ENCODE results near the gene GIMAP2. TPM values are rescaled to one million over a fixed set of nuclear protein-coding genes. Genes with fewer than 3 reads are reported as not detected.

GIMAP2 gene
- total and polyA plus RNA-seq, 9 of the 15 experiments (the other 6 are each of a cell fraction or from before 2014, with no cell fraction given): 0.37 to 1.8 (median 1.2) TPM

DNA sequence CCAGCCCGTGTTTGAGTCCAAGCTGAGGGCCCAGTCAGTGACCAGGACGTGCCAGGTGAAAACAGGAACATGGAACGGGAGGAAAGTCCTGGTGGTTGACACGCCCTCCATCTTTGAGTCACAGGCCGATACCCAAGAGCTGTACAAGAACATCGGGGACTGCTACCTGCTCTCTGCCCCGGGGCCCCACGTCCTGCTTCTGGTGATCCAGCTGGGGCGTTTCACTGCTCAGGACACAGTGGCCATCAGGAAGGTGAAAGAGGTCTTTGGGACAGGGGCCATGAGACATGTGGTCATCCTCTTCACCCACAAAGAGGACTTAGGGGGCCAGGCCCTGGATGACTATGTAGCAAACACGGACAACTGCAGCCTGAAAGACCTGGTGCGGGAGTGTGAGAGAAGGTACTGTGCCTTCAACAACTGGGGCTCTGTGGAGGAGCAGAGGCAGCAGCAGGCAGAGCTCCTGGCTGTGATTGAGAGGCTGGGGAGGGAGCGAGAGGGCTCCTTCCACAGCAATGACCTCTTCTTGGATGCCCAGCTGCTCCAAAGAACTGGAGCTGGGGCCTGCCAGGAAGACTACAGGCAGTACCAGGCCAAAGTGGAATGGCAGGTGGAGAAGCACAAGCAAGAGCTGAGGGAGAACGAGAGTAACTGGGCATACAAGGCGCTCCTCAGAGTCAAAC is 56.9 kb downstream of the GIMAP2 start:
- no peaks in the 10 kb centered on the region; a peak in 1 of 5 replicates for H3K4me1 ChIP-seq (replicated peaks in 1 of 2; ENCODE audit: control insufficient read depth in 2 of 2, insufficient read depth in 2 of 2, low read length in 2 of 2)
- H3K9me3 ChIP-seq (replicated peaks; ENCODE audit: control insufficient read depth, insufficient read depth, low read depth, low read length): no peaks in the 10 kb centered on the region
- no peak overlapping the region for H3K9ac ChIP-seq (ENCODE audit: insufficient read depth in 1 of 2, low read depth in 2 of 2, low read length in 2 of 2)
- POLR2A ChIA-PET: interaction anchor here (0.6 to 1.5 kb wide), 4 partner anchors 10 to 312 kb away, joined by 3 to 4 read pairs (median 3); no protein-coding TSS in a partner anchor
- H4K20me1 ChIP-seq (replicated peaks; ENCODE audit: control insufficient read depth, insufficient read depth, low read length): peaks cover 5% of the 10 kb centered on the region; the same call in 1 of the 2 replicates
- in situ Hi-C loops (cut with MboI) (no loop called here), intact Hi-C loops (cut with micrococcal nuclease) (no loop called here)
- 0% methylated on average over 14 of the region's 14 CpGs for WGBS (ENCODE audit: insufficient coverage, low coverage, missing lambda C conversion rate)
- ATAC-seq (no peak), DNase-seq (ENCODE audit: extremely low read depth in 1 of 4, low spot score in 3 of 4) (no peak), FAIRE-seq (no peak)
- H3K27me3 ChIP-seq (ENCODE audit: control insufficient read depth in 2 of 2, insufficient read depth in 2 of 2, low read length in 2 of 2): peaks cover 9 to 33% of the 10 kb centered on the region in 2 experiments; a peak in 4 of 5 replicates
- no peaks in the 10 kb centered on the region for H3K79me2 ChIP-seq (ENCODE audit: control insufficient read depth, insufficient read depth, low read length)
- H3K9me1 ChIP-seq (ENCODE audit: control insufficient read depth, insufficient read depth, low read length): no peaks in the 10 kb centered on the region
- no peaks in the 10 kb centered on the region for H3K36me3 ChIP-seq (ENCODE audit: control insufficient read depth, insufficient read depth, low read length)
- no peak overlapping the region for H3K27ac ChIP-seq (ENCODE audit: extremely low read depth, low read depth, low read length)
- no TSS peak for BruUV-seq (replicated peaks)
- CTCF ChIA-PET (ENCODE audit: low intra/inter-chr PET ratio): no interaction called here
- H3K4me2 ChIP-seq (ENCODE audit: insufficient read depth, low read length): no peak overlapping the region
- H3K4me3 ChIP-seq: no peak overlapping the region
- H2AFZ ChIP-seq (ENCODE audit: low read depth, low read length): no peak overlapping the region
- TF ChIP-seq PBX2 (CRISPR knock-in tag; IDR thresholded peaks at IDR 0.05; ENCODE audit: low read depth) (no peak), PBX2 (tag; conservative IDR thresholded peaks at IDR 0.05; ENCODE audit: low read depth) (no peak), ZNF232 (CRISPR knock-in tag; IDR thresholded peaks at IDR 0.05) (no peak), CBFA2T3 (IDR thresholded peaks at IDR 0.05) (no peak), ELK3 (CRISPR knock-in tag; IDR thresholded peaks at IDR 0.05) (no peak), RBFOX2 (IDR thresholded peaks at IDR 0.05; ENCODE audit: low read depth, low read length) (no peak), ERF (CRISPR knock-in tag; IDR thresholded peaks at IDR 0.05) (no peak), EZH2 (IDR thresholded peaks at IDR 0.05; ENCODE audit: borderline replicate concordance, low read depth, low read length) (no peak), DNMT1 (IDR thresholded peaks at IDR 0.05) (no peak), ELF2 (CRISPR knock-in tag; IDR thresholded peaks at IDR 0.05) (no peak), TEAD2 (tag; IDR thresholded peaks at IDR 0.05) (no peak), SMARCA4 (IDR thresholded peaks at IDR 0.05) (no peak), RBM34 (IDR thresholded peaks at IDR 0.05; ENCODE audit: borderline replicate concordance, insufficient read depth, low read length) (no peak)
- TF ChIP-seq, protein P1, sequence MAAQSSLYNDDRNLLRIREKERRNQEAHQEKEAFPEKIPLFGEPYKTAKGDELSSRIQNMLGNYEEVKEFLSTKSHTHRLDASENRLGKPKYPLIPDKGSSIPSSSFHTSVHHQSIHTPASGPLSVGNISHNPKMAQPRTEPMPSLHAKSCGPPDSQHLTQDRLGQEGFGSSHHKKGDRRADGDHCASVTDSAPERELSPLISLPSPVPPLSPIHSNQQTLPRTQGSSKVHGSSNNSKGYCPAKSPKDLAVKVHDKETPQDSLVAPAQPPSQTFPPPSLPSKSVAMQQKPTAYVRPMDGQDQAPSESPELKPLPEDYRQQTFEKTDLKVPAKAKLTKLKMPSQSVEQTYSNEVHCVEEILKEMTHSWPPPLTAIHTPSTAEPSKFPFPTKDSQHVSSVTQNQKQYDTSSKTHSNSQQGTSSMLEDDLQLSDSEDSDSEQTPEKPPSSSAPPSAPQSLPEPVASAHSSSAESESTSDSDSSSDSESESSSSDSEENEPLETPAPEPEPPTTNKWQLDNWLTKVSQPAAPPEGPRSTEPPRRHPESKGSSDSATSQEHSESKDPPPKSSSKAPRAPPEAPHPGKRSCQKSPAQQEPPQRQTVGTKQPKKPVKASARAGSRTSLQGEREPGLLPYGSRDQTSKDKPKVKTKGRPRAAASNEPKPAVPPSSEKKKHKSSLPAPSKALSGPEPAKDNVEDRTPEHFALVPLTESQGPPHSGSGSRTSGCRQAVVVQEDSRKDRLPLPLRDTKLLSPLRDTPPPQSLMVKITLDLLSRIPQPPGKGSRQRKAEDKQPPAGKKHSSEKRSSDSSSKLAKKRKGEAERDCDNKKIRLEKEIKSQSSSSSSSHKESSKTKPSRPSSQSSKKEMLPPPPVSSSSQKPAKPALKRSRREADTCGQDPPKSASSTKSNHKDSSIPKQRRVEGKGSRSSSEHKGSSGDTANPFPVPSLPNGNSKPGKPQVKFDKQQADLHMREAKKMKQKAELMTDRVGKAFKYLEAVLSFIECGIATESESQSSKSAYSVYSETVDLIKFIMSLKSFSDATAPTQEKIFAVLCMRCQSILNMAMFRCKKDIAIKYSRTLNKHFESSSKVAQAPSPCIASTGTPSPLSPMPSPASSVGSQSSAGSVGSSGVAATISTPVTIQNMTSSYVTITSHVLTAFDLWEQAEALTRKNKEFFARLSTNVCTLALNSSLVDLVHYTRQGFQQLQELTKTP (IDR thresholded peaks at IDR 0.05; ENCODE audit: low read depth in 1 of 2, partially characterized antibody in 2 of 2): no peak

Measured in K562 (cell line).